Hepatocyte (in vitro differentiated cells): ENCODE data around the gene ASB15.

Experiments
- CTCF ChIP-seq: fragments of 200-600 bp; sonication (generic); IDR thresholded peaks from 2 replicates; pipeline ENCODE4 v1.5.1; 2016; ENCODE audit warnings: antibody characterized with exemption, mild to moderate bottlenecking; ENCODE audit not compliant: poor library complexity
- EZH2 ChIP-seq: fragments of 200-600 bp; sonication (generic); IDR thresholded peaks from 2 replicates; pipeline ENCODE4 v1.6.1; 2016; ENCODE audit warnings: antibody characterized with exemption, mild to moderate bottlenecking, borderline replicate concordance

- TF ChIP-seq CTCF (no peak), EZH2 (no peak)
Observed at GRCh38 chr7:123640583-123640982, 39.0 kb downstream of the ASB15 start.
